Panc1 (cell line): ENCODE data around the gene ITPR3. TPM values are rescaled to one million over a fixed set of nuclear protein-coding genes. Genes with fewer than 3 reads are reported as not detected.

ENCODE experiments used
- ATAC-seq: fragments of 200-7000 bp; cut with Tn5 transposase; 2 replicates; pipeline ENCODE4 v1.9.1; 2020; ENCODE audit warnings: mild to moderate bottlenecking, moderate library complexity
- BruUV-seq: library from RNA; stranded (reverse); fragments of 400-500 nt; replicated peaks from 2 replicates; lab custom pipeline; 2021; lab: Mats Ljungman, UMichigan
- CTCF ChIA-PET: fragments of 300-600 bp; sonication (Branson Sonifier 250); formaldehyde crosslinking; loops from one replicate; lab custom pipeline; 2022; ENCODE audit warnings: antibody characterized with exemption; lab: Charles Lee
- POLR2A ChIA-PET: fragments of 300-600 bp; sonication (Branson Sonifier 250); formaldehyde crosslinking; loops from one replicate; lab custom pipeline; 2022; ENCODE audit warnings: antibody characterized with exemption; lab: Charles Lee
- DNase-seq: peaks from one replicate; pipeline ENCODE4 v3.0.0-alpha.2; 2010; ENCODE audit warnings: low read depth, low spot score
- H3K27ac ChIP-seq: 2 replicates; pipeline ENCODE4 v1.5.1; 2011; ENCODE audit warnings: mild to moderate bottlenecking, low read length, inconsistent platforms
- H3K27me3 ChIP-seq: fragments of 200-500 bp; sonication (Bioruptor generic); 2 replicates; pipeline ENCODE4 v1.6.0; 2014; ENCODE audit warnings: low read length, inconsistent platforms; ENCODE audit not compliant: control insufficient read depth, insufficient read depth
- H3K36me3 ChIP-seq: fragments of 200-500 bp; sonication (Bioruptor generic); 2 replicates; pipeline ENCODE4 v1.5.1; 2014; ENCODE audit warnings: inconsistent platforms, mild to moderate bottlenecking, low read length, moderate library complexity; ENCODE audit not compliant: control insufficient read depth, insufficient read depth
- H3K4me1 ChIP-seq: 2 replicates; pipeline ENCODE4 v1.5.1; 2011; ENCODE audit warnings: inconsistent platforms, mild to moderate bottlenecking, low read length, moderate library complexity; ENCODE audit not compliant: control insufficient read depth, insufficient read depth
- H3K4me3 ChIP-seq, 2 experiments: 2 replicates each; pipeline ENCODE4 v1.5.1; 2011 to 2012; ENCODE audit warnings: low read depth in 2 of 2, low read length in 2 of 2, mild to moderate bottlenecking in 2 of 2, inconsistent platforms in 1 of 2, moderate library complexity in 1 of 2
- H3K9me3 ChIP-seq: fragments of 200-500 bp; sonication (Bioruptor generic); 2 replicates; pipeline ENCODE4 v1.5.1; 2014; ENCODE audit warnings: low read depth, mild to moderate bottlenecking, inconsistent platforms, low read length, moderate library complexity; ENCODE audit not compliant: control insufficient read depth, insufficient read depth
- CTCF ChIP-seq: fragments of 450-650 bp; IDR thresholded peaks from 2 replicates; pipeline ENCODE4 v1.5.1; 2017; ENCODE audit warnings: mild to moderate bottlenecking
- POLR2AphosphoS5 ChIP-seq: IDR thresholded peaks from 2 replicates; pipeline ENCODE4 v1.6.1; 2012; ENCODE audit warnings: mild to moderate bottlenecking, low read depth, low read length, moderate library complexity
- SIN3A ChIP-seq: IDR thresholded peaks from 2 replicates; pipeline ENCODE4 v1.6.1; 2012; ENCODE audit warnings: low read depth, mild to moderate bottlenecking, low read length, moderate library complexity, borderline replicate concordance; ENCODE audit not compliant: insufficient read depth
- TCF7L2 ChIP-seq: IDR thresholded peaks from 2 replicates; pipeline ENCODE4 v1.6.1; 2011; ENCODE audit warnings: mild to moderate bottlenecking, low read depth, low read length, inconsistent platforms
- in situ Hi-C: cut with HindIII; loops from 2 replicates; pipeline ENCODE4 v1.10.0; 2016; ENCODE audit warnings: low sequenced_read_pairs, low pct_unique_long_range_greater_than_20kb
- intact Hi-C: fragments of 100-400 bp; cut with micrococcal nuclease; formaldehyde crosslinking; loops from one replicate; pipeline ENCODE4 v1.10.0; 2022; ENCODE audit not compliant: unreplicated experiment
- total RNA-seq: library from RNA; stranded (reverse); gene quantifications from one replicate; pipeline ENCODE4 v1.2.1, GENCODE V29; 2021; ENCODE audit not compliant: unreplicated experiment
- TF ChIP-seq, protein P1 (sequence below), 2 experiments: IDR thresholded peaks; 2 replicates each; pipeline ENCODE4 v1.6.1; 2011 to 2012; ENCODE audit warnings: low read depth in 2 of 2, control low read depth in 1 of 2, low read length in 1 of 2, mild to moderate bottlenecking in 1 of 2, moderate library complexity in 1 of 2; ENCODE audit not compliant: insufficient read depth in 1 of 2

Gene ITPR3
- total RNA-seq, 1 experiment from 2014 or later, result 65.8 TPM

- POLR2A ChIA-PET, result no interaction called here
- intact Hi-C loops, result no loop called here
- no peak for TF ChIP-seq TCF7L2
- TF ChIP-seq, protein P1, sequence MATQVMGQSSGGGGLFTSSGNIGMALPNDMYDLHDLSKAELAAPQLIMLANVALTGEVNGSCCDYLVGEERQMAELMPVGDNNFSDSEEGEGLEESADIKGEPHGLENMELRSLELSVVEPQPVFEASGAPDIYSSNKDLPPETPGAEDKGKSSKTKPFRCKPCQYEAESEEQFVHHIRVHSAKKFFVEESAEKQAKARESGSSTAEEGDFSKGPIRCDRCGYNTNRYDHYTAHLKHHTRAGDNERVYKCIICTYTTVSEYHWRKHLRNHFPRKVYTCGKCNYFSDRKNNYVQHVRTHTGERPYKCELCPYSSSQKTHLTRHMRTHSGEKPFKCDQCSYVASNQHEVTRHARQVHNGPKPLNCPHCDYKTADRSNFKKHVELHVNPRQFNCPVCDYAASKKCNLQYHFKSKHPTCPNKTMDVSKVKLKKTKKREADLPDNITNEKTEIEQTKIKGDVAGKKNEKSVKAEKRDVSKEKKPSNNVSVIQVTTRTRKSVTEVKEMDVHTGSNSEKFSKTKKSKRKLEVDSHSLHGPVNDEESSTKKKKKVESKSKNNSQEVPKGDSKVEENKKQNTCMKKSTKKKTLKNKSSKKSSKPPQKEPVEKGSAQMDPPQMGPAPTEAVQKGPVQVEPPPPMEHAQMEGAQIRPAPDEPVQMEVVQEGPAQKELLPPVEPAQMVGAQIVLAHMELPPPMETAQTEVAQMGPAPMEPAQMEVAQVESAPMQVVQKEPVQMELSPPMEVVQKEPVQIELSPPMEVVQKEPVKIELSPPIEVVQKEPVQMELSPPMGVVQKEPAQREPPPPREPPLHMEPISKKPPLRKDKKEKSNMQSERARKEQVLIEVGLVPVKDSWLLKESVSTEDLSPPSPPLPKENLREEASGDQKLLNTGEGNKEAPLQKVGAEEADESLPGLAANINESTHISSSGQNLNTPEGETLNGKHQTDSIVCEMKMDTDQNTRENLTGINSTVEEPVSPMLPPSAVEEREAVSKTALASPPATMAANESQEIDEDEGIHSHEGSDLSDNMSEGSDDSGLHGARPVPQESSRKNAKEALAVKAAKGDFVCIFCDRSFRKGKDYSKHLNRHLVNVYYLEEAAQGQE (IDR thresholded peaks at IDR 0.05; ENCODE audit: insufficient read depth in 1 of 2, low read depth in 2 of 2, low read length in 1 of 2), result no peak
- TF ChIP-seq SIN3A, result no peak
- no peak for TF ChIP-seq CTCF
- TF ChIP-seq POLR2AphosphoS5, result no peak
Measured at GRCh38 chr6:33668328-33668727, 47.2 kb downstream of the ITPR3 start.

DNA sequence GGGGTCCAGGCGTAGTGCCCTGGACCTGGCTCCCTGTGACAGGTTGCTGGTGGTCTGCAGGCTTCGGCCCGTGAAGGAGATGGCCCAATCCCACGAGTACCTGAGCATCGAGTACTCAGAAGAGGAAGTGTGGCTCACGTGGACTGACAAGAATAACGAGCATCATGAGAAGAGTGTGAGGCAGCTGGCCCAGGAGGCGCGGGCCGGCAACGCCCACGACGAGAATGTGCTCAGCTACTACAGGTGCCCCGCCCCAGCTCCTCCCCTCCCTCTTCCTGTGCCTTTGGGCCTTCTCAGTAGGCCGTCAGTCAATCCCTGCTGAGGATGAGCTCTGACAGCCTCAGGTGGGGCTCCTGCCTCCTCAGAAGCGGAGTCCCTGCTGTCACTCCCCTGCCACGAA lies 47.8 kb downstream of the ITPR3 start:
- no TSS peak for BruUV-seq
- ChIA-PET POLR2A (no interaction called here), CTCF (no interaction called here)
- H3K9me3 ChIP-seq, result no peaks in the 10 kb centered on the region
- no peaks in the 10 kb centered on the region for H3K27me3 ChIP-seq
- intact Hi-C loops, result no loop called here
- H3K36me3 ChIP-seq, result no peaks in the 10 kb centered on the region; the same call in none of the 2 replicates
- peaks cover 13% of the 10 kb centered on the region for H3K4me1 ChIP-seq
- in situ Hi-C loops, result no loop called here
- TF ChIP-seq POLR2AphosphoS5 (no peak), CTCF (no peak), TCF7L2 (no peak), SIN3A (no peak)
- TF ChIP-seq, protein P1 (IDR thresholded peaks at IDR 0.05; ENCODE audit: insufficient read depth in 1 of 2, low read depth in 2 of 2, low read length in 1 of 2), result no peak
- no peak for DNase-seq
- H3K4me3 ChIP-seq, result no peak overlapping the region
- no peak for ATAC-seq
- H3K27ac ChIP-seq, result no peak overlapping the region

More at GRCh38 chr6:33668328-33668727, 47.2 kb downstream of the ITPR3 start:
- H3K4me3 ChIP-seq, result no peak overlapping the region
- no peaks in the 10 kb centered on the region; the same call in none of the 2 replicates for H3K36me3 ChIP-seq
- no peaks in the 10 kb centered on the region for H3K27me3 ChIP-seq
- H3K4me1 ChIP-seq, result peaks cover 11% of the 10 kb centered on the region
- in situ Hi-C loops, result no loop called here
- no peak for ATAC-seq
- no peak overlapping the region for H3K27ac ChIP-seq
- CTCF ChIA-PET, result no interaction called here
- no peaks in the 10 kb centered on the region for H3K9me3 ChIP-seq
- DNase-seq, result no peak
- BruUV-seq, result no TSS peak
